ENCODE data around the gene AKT3. TPM values are rescaled to one million over a fixed set of nuclear protein-coding genes. Genes with fewer than 3 reads are reported as not detected.

Gene AKT3
- total RNA-seq, 4 donors from 2014 or later = 8.5 to 16.0 (median 15.2) TPM

- no peaks in the 10 kb centered on the region for H3K36me3 ChIP-seq
- H3K9me3 ChIP-seq = no peaks in the 10 kb centered on the region
- no peak overlapping the region for H3K27ac ChIP-seq
- TF ChIP-seq POLR2A (IDR thresholded peaks at IDR 0.05) = no peak
- TF ChIP-seq, protein P1, sequence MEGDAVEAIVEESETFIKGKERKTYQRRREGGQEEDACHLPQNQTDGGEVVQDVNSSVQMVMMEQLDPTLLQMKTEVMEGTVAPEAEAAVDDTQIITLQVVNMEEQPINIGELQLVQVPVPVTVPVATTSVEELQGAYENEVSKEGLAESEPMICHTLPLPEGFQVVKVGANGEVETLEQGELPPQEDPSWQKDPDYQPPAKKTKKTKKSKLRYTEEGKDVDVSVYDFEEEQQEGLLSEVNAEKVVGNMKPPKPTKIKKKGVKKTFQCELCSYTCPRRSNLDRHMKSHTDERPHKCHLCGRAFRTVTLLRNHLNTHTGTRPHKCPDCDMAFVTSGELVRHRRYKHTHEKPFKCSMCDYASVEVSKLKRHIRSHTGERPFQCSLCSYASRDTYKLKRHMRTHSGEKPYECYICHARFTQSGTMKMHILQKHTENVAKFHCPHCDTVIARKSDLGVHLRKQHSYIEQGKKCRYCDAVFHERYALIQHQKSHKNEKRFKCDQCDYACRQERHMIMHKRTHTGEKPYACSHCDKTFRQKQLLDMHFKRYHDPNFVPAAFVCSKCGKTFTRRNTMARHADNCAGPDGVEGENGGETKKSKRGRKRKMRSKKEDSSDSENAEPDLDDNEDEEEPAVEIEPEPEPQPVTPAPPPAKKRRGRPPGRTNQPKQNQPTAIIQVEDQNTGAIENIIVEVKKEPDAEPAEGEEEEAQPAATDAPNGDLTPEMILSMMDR (IDR thresholded peaks at IDR 0.05 in 4 of 5, conservative IDR thresholded peaks at IDR 0.05 in 1 of 5) = peak in 1 of 5 experiments; percentile 33
- peak in 1 of 2 donors; percentile 13 for ATAC-seq
- in situ Hi-C loops (cut with MboI; ENCODE audit: low sequenced_read_pairs in 4 of 4) (loop anchor here in 1 of 4 donors (25.0 kb wide), 1 partner anchor 549 kb away; no protein-coding TSS in a partner anchor), intact Hi-C loops (cut with DNase I; ENCODE audit: low total_unique reads) (no loop called here)
- H3K4me3 ChIP-seq = peak overlapping the region in 1 of 4 donors; percentile 3
- H3K27me3 ChIP-seq = no peaks in the 10 kb centered on the region
- peaks cover 13 to 27% of the 10 kb centered on the region in 2 donors for H3K4me1 ChIP-seq
- DNase-seq = no peak
Measured at GRCh38 chr1:243712941-243713340, 137.1 kb downstream of the AKT3 start.

GRCh38 chr1:243712242-243712641 is 137.8 kb downstream of the AKT3 start:
- H3K9me3 ChIP-seq = no peaks in the 10 kb centered on the region
- intact Hi-C loops (cut with DNase I; ENCODE audit: low total_unique reads) = no loop called here
- ATAC-seq = no peak
- TF ChIP-seq, protein P1 (IDR thresholded peaks at IDR 0.05 in 4 of 5, conservative IDR thresholded peaks at IDR 0.05 in 1 of 5) = no peak
- no peak for TF ChIP-seq POLR2A (IDR thresholded peaks at IDR 0.05)
- H3K4me1 ChIP-seq = peaks cover 13 to 27% of the 10 kb centered on the region in 2 donors
- no peak overlapping the region for H3K27ac ChIP-seq
- DNase-seq = no peak
- no peaks in the 10 kb centered on the region for H3K27me3 ChIP-seq
- no peaks in the 10 kb centered on the region for H3K36me3 ChIP-seq
- H3K4me3 ChIP-seq = no peak overlapping the region
- in situ Hi-C loops (cut with MboI; ENCODE audit: low sequenced_read_pairs in 4 of 4) = loop anchor here in 1 of 4 donors (25.0 kb wide), 1 partner anchor 550 kb away; no protein-coding TSS in a partner anchor

- DNase-seq (no peak), ATAC-seq (no peak)
- H3K9me3 ChIP-seq = no peaks in the 10 kb centered on the region
- no peaks in the 10 kb centered on the region for H3K27me3 ChIP-seq
- TF ChIP-seq POLR2A (IDR thresholded peaks at IDR 0.05) = no peak
- TF ChIP-seq, protein P1 (IDR thresholded peaks at IDR 0.05 in 4 of 5, conservative IDR thresholded peaks at IDR 0.05 in 1 of 5) = no peak
- H3K4me1 ChIP-seq = peaks cover 13 to 27% of the 10 kb centered on the region in 2 donors
- no peaks in the 10 kb centered on the region for H3K36me3 ChIP-seq
- no peak overlapping the region for H3K27ac ChIP-seq
- in situ Hi-C loops (cut with MboI; ENCODE audit: low sequenced_read_pairs in 4 of 4) = loop anchor here in 1 of 4 donors (25.0 kb wide), 1 partner anchor 552 kb away; no protein-coding TSS in a partner anchor
- no peak overlapping the region for H3K4me3 ChIP-seq
- intact Hi-C loops (cut with DNase I; ENCODE audit: low total_unique reads) = no loop called here
Measured at GRCh38 chr1:243710467-243710866, 139.6 kb downstream of the AKT3 start.

DNA sequence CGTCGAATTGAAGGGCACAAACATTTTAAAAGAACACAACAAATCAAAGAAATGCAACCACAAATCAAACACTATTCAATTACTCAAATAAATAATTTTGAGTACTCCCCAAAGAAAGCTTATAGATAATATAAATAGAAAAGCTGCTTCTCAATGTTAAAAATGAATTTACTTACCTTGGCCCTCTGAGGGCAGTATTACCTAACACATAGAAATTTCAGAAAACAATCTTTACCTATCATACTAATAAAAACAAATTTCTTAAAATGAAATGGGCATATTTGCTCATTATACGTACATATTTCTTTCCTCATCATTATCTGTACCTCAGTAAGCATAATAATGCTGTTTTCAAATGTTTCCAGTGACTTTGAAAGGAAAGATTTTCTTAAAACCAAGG is 141.8 kb downstream of the AKT3 start:
- H3K27me3 ChIP-seq = no peaks in the 10 kb centered on the region
- ATAC-seq (no peak), DNase-seq (no peak)
- H3K9me3 ChIP-seq = no peaks in the 10 kb centered on the region
- in situ Hi-C loops (cut with MboI; ENCODE audit: low sequenced_read_pairs in 4 of 4) = loop anchor here in 1 of 4 donors (25.0 kb wide), 1 partner anchor 554 kb away; no protein-coding TSS in a partner anchor
- intact Hi-C loops (cut with DNase I; ENCODE audit: low total_unique reads) = loop anchor here (5.0 kb wide), 1 partner anchor 39 kb away; no protein-coding TSS in a partner anchor
- H3K36me3 ChIP-seq = no peaks in the 10 kb centered on the region
- no peak for TF ChIP-seq POLR2A (IDR thresholded peaks at IDR 0.05)
- TF ChIP-seq, protein P1 (IDR thresholded peaks at IDR 0.05 in 4 of 5, conservative IDR thresholded peaks at IDR 0.05 in 1 of 5) = no peak
- H3K27ac ChIP-seq = no peak overlapping the region
- peaks cover 13 to 21% of the 10 kb centered on the region in 2 donors for H3K4me1 ChIP-seq
- H3K4me3 ChIP-seq = no peak overlapping the region

Data from gastrocnemius medialis (tissue), 4 donors.